ENCODE data around the gene GALNT18.

DNA sequence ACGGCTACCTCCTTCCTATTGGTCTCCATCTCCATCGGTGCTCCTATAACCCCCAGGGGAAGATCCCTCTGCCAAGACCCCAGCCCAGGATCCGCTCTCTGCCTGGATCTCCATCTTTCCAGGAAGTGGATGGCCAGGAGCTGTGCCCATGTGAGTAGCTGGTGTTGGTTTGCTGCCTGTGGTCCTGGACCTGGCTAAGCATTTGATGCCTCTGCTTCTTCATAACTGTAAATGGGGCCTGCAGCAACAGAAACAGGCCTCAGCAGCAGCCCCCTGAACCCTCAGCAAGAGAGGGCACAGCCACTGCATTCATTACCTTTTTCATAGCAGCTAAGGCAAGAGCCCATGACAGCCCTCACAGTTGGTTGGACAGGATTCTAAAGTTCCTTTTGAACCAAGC lies 242.1 kb downstream of the GALNT18 start:
- TF ChIP-seq, protein P1, sequence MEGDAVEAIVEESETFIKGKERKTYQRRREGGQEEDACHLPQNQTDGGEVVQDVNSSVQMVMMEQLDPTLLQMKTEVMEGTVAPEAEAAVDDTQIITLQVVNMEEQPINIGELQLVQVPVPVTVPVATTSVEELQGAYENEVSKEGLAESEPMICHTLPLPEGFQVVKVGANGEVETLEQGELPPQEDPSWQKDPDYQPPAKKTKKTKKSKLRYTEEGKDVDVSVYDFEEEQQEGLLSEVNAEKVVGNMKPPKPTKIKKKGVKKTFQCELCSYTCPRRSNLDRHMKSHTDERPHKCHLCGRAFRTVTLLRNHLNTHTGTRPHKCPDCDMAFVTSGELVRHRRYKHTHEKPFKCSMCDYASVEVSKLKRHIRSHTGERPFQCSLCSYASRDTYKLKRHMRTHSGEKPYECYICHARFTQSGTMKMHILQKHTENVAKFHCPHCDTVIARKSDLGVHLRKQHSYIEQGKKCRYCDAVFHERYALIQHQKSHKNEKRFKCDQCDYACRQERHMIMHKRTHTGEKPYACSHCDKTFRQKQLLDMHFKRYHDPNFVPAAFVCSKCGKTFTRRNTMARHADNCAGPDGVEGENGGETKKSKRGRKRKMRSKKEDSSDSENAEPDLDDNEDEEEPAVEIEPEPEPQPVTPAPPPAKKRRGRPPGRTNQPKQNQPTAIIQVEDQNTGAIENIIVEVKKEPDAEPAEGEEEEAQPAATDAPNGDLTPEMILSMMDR (IDR thresholded peaks at IDR 0.05): no peak
- no peak for TF ChIP-seq POLR2A (IDR thresholded peaks at IDR 0.05)

Measured in body of pancreas (tissue), 4 donors.